Parathyroid adenoma (tissue), 2 donors: ENCODE measurements around the gene MCTP2.

Experiments used
- H2AFZ ChIP-seq: fragments of 300-600 bp; sonication (generic); one replicate; pipeline ENCODE4 v1.7.0; 2017; ENCODE audit warnings: antibody characterized with exemption, mild to moderate bottlenecking
- H3K27ac ChIP-seq: fragments of 300-600 bp; sonication (generic); one replicate; pipeline ENCODE4 v1.7.0; 2017
- H3K27me3 ChIP-seq: fragments of 300-600 bp; sonication (generic); one replicate; pipeline ENCODE4 v1.7.0; 2017; ENCODE audit warnings: low read length; ENCODE audit not compliant: control insufficient read depth, insufficient read depth
- H3K36me3 ChIP-seq: fragments of 300-600 bp; sonication (generic); one replicate; pipeline ENCODE4 v1.7.0; 2017; ENCODE audit warnings: low read length; ENCODE audit not compliant: control insufficient read depth, insufficient read depth
- H3K4me1 ChIP-seq: fragments of 300-600 bp; sonication (generic); one replicate; pipeline ENCODE4 v1.7.0; 2017; ENCODE audit warnings: control low read depth
- H3K4me2 ChIP-seq: fragments of 300-600 bp; sonication (generic); one replicate; pipeline ENCODE4 v1.7.0; 2017; ENCODE audit warnings: low read length
- H3K4me3 ChIP-seq: fragments of 300-600 bp; sonication (generic); one replicate; pipeline ENCODE4 v1.7.0; 2017; ENCODE audit warnings: low read depth, low read length
- H3K79me2 ChIP-seq: fragments of 300-600 bp; sonication (generic); one replicate; pipeline ENCODE4 v1.7.0; 2017; ENCODE audit warnings: control low read depth
- H3K9ac ChIP-seq: fragments of 300-600 bp; sonication (generic); one replicate; pipeline ENCODE4 v1.7.0; 2017; ENCODE audit warnings: mild to moderate bottlenecking
- H3K9me3 ChIP-seq: fragments of 300-600 bp; sonication (generic); one replicate; pipeline ENCODE4 v1.7.0; 2017; ENCODE audit warnings: low read length; ENCODE audit not compliant: control insufficient read depth
- CTCF ChIP-seq: fragments of 300-600 bp; sonication (generic); IDR thresholded peaks from one replicate; pipeline ENCODE4 v1.7.0; 2017; ENCODE audit warnings: antibody characterized with exemption, mild to moderate bottlenecking
- donor health status: primary hyperparathyroidism.

Gene MCTP2

GRCh38 chr15:94287794-94288246 lies 56.5 kb downstream of the MCTP2 start:
- Histone ChIP-seq H2AFZ (no peak overlapping the region), H3K36me3 (no peaks in the 10 kb centered on the region), H3K79me2 (no peaks in the 10 kb centered on the region), H3K27ac (no peak overlapping the region), H3K9ac (no peak overlapping the region), H3K4me3 (no peak overlapping the region), H3K4me1 (no peaks in the 10 kb centered on the region), H3K4me2 (no peak overlapping the region), H3K9me3 (no peaks in the 10 kb centered on the region), H3K27me3 (no peaks in the 10 kb centered on the region)
- TF ChIP-seq CTCF: no peak

- no peaks in the 10 kb centered on the region for H3K27me3 ChIP-seq
- H2AFZ ChIP-seq: no peak overlapping the region
- H3K9ac ChIP-seq: no peak overlapping the region
- H3K4me3 ChIP-seq: no peak overlapping the region
- no peak overlapping the region for H3K4me2 ChIP-seq
- H3K27ac ChIP-seq: no peak overlapping the region
- H3K36me3 ChIP-seq: no peaks in the 10 kb centered on the region
- no peak for TF ChIP-seq CTCF
- no peaks in the 10 kb centered on the region for H3K9me3 ChIP-seq
- H3K79me2 ChIP-seq: no peaks in the 10 kb centered on the region
- no peaks in the 10 kb centered on the region for H3K4me1 ChIP-seq
Observed at GRCh38 chr15:94290730-94291129, 59.4 kb downstream of the MCTP2 start.

- no peaks in the 10 kb centered on the region for H3K79me2 ChIP-seq
- H3K27me3 ChIP-seq: no peaks in the 10 kb centered on the region
- TF ChIP-seq CTCF: no peak
- no peak overlapping the region for H3K9ac ChIP-seq
- no peak overlapping the region for H2AFZ ChIP-seq
- no peak overlapping the region for H3K27ac ChIP-seq
- no peaks in the 10 kb centered on the region for H3K36me3 ChIP-seq
- H3K4me3 ChIP-seq: no peak overlapping the region
- no peak overlapping the region for H3K4me2 ChIP-seq
- H3K4me1 ChIP-seq: no peaks in the 10 kb centered on the region
- H3K9me3 ChIP-seq: no peaks in the 10 kb centered on the region
Observed at GRCh38 chr15:94293411-94294402, 62.3 kb downstream of the MCTP2 start.

- no peaks in the 10 kb centered on the region for H3K36me3 ChIP-seq
- H3K4me1 ChIP-seq: no peaks in the 10 kb centered on the region
- no peak overlapping the region for H3K9ac ChIP-seq
- TF ChIP-seq CTCF: no peak
- no peak overlapping the region for H3K4me2 ChIP-seq
- no peaks in the 10 kb centered on the region for H3K27me3 ChIP-seq
- no peak overlapping the region for H3K4me3 ChIP-seq
- H3K79me2 ChIP-seq: no peaks in the 10 kb centered on the region
- no peak overlapping the region for H2AFZ ChIP-seq
- no peaks in the 10 kb centered on the region for H3K9me3 ChIP-seq
- H3K27ac ChIP-seq: no peak overlapping the region
Observed at GRCh38 chr15:94294556-94294955, 63.2 kb downstream of the MCTP2 start.
